HG02642 (cell line): ENCODE data around the gene ARID5A.
"Not testable (repeated sequence)": the region's sequence is repeated elsewhere in the genome, so short reads cannot be mapped to it uniquely, and the experiment has no call there.

ENCODE experiments used
- ATAC-seq: cut with Tn5 transposase; IDR thresholded peaks from one replicate; pipeline ENCODE4 v1.9.1; 2021; ENCODE audit warnings: mild to moderate bottlenecking; ENCODE audit not compliant: unreplicated experiment, poor library complexity

Gene ARID5A, protein sequence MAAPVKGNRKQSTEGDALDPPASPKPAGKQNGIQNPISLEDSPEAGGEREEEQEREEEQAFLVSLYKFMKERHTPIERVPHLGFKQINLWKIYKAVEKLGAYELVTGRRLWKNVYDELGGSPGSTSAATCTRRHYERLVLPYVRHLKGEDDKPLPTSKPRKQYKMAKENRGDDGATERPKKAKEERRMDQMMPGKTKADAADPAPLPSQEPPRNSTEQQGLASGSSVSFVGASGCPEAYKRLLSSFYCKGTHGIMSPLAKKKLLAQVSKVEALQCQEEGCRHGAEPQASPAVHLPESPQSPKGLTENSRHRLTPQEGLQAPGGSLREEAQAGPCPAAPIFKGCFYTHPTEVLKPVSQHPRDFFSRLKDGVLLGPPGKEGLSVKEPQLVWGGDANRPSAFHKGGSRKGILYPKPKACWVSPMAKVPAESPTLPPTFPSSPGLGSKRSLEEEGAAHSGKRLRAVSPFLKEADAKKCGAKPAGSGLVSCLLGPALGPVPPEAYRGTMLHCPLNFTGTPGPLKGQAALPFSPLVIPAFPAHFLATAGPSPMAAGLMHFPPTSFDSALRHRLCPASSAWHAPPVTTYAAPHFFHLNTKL

GRCh38 chr2:96536445-96537065 lies at the start of gene ARID5A:
Gene ARID5A (plus strand): TSS chr2:96536752. CDS start chr2:96536827, 75 bp downstream.
- ATAC-seq = peak; percentile 46

DNA sequence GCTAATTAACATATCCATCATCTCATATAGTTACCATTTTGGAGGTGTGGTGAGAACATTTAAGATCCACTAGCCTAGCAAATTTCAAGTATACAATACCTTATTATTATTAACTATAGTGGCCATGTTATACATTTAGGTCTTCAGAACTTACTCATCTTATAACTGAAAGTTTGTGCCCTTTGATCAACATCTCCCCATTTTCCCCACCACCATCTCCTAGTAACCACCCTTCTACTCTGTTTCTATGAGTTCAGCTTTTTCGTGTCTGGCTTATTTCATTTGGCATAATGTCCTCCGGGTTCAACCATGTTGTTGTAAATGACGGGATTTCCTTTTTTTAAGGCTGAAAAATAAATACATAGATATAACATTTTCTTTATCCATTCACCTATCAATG lies 47.3 kb upstream of the ARID5A start:
- ATAC-seq = no peak

DNA sequence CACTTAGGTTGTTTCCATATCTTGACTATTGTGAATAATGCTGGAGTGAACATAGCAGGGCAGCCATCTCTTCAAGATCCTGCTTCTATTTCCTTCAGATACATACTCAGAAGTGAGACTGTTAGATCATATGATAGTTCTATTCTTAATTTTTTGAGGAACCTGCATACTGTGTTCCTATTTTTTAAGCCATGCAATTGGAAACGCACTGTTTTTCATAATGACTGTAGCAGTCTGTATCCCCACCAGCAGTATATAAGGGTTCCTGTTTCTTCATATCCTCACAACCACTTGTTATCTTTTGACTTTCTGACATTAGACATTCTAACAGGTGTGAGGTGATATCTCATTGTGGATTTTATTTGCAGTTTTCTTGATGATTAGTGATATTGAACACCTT lies 46.9 kb upstream of the ARID5A start:
- no peak for ATAC-seq

GRCh38 chr2:96491860-96492497 lies 44.6 kb upstream of the ARID5A start:
- no peak for ATAC-seq

- ATAC-seq = no peak
These were observed 43.5 kb upstream of the ARID5A start for GRCh38 chr2:96493072-96493471.

- no peak for ATAC-seq
These were observed 42.4 kb upstream of the ARID5A start for GRCh38 chr2:96494188-96494587.

DNA sequence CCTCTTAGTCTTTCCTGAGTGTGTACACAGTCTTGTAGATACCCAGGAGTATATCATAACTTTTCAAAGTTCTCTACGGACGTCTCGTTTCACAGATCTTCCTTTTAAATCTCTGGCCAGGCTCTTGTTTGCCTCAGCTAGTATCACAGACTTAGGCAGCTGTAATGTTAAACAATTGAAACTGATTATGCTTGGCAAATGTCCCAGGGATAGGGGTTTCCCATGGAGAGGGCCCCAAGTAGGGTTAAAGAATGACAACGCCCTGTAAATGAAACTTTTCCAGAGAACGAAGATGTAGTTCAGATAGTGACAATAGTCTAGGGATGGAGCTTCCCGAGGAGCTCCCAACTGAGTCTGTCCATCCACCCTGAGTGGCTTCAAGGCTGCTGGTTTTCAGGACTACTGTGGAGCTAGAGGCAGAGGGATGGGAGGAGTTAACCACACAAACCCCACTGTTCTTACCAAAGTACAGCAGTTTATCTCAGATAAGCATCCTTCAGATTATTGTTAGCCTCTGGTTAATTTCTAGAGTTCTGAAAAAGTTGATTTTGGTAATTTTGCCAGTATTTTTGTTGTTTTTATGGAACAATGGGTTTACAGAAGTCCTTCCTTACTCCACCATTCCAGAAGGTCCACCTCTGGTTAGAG lies 40.4 kb upstream of the ARID5A start:
- ATAC-seq = no peak

GRCh38 chr2:96498021-96498431 lies 38.5 kb upstream of the ARID5A start:
- ATAC-seq = no peak

- not testable (repeated sequence) for ATAC-seq
These were observed 37.9 kb upstream of the ARID5A start for GRCh38 chr2:96498611-96499010.

DNA sequence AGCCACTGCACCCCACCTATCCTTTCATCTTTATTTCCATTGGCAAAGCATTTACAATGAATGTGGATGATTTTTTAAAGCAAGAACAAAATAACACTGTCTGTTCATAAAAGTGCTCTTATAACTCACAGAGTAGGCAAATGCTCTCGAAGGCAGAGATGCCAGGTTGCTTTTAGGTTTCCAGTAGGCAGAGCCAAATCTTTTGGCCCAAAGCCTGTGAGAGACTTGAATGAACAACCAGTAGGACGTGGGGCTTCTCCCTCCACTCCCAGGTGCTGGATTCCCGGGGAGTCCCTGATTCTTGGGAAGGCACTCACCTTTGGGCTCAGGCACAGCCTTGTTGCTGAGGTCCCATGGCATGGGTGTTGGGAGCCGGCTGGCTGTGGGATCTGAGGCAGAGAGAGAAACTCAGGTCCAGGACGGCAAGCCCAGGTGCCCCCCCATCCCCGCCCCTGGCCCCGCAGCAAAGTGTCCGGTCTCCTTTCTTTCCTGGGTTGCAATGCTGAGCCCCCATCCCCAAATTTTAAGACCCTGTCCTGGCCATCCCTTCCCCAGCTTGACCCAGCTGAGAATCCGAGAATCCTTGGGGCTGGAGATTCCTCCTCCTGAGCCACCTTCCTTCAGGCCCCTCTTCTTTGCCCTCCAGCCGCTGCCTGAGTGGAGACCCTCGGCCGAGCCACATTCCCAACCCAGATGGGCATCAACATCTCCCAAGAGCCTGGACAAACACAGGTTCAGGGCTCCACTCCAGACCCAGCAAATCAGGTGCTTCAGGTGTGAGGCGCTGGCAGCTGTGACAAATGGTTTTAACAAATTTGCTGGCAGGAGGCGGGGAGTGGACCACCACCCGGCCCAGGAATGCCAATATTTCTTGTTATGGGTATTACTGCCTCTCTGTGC lies 37.2 kb upstream of the ARID5A start:
- ATAC-seq = no peak

- no peak for ATAC-seq
These were observed 36.0 kb upstream of the ARID5A start for GRCh38 chr2:96500385-96501066.

GRCh38 chr2:96501471-96501874 lies 35.1 kb upstream of the ARID5A start:
- peak; percentile 62 for ATAC-seq

- ATAC-seq = peak; percentile 15
These were observed 34.4 kb upstream of the ARID5A start for GRCh38 chr2:96501886-96502810.

DNA sequence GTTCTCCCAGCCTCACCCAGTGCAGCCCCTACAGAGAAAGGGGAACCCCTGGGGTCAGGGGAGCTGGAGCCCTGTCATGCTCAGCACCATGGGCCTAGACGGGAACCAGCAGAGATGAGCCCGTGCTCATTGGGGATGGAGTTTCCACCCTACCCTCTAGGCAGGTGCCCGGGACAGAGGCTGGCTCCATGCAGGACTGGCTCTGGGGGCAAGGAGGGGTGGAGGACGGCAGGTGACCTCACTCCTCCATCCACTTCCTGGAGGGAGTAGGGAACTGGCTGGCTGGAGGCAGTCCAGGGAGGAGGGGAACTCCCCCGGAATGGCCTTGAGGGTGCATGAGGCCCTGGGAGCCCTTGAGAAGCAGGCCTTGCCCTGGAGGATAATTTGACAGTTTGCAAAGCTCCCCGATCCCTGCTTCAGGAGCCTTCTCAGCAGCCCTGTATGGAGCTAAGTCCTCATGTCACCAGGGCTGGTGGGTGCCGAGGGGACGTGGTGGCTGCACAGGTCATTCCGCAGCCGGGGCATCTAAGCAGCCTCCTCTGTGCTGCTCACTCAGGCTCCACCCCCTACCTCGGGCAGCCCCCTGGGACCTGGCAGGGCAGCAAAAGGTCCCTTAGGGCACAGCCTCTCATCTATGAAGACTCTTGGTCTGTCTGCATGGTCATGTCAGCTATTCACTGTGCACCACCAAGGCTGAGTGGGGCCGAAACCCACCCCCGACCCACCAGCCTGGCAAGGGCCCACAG lies 33.5 kb upstream of the ARID5A start:
- ATAC-seq = no peak

- ATAC-seq = no peak
These were observed 32.8 kb upstream of the ARID5A start for GRCh38 chr2:96503637-96504243.

- no peak for ATAC-seq
These were observed 31.2 kb upstream of the ARID5A start, which contains the start of gene NEURL3 for GRCh38 chr2:96505231-96505889. Gene NEURL3 (minus strand): TSS chr2:96505357. CDS start chr2:96505286, 71 bp downstream.
